H9 (cell line): ENCODE measurements around the gene TRAF5. TPM values are rescaled to one million over a fixed set of nuclear protein-coding genes. Genes with fewer than 3 reads are reported as not detected.

ENCODE experiments used
- DNase-seq: peaks from one replicate; pipeline ENCODE4 v3.0.0-alpha.2; 2017
- H2AFZ ChIP-seq: one replicate; pipeline ENCODE4 v1.6.1; 2013; ENCODE audit warnings: mild to moderate bottlenecking, low read length, control low read depth, moderate library complexity
- H2AK5ac ChIP-seq: 2 replicates; pipeline ENCODE4 v1.6.1; 2013; ENCODE audit warnings: low read length, control low read depth, mixed read lengths; ENCODE audit not compliant: insufficient read length
- H2BK120ac ChIP-seq: one replicate; pipeline ENCODE4 v1.6.1; 2013; ENCODE audit warnings: low read depth, mild to moderate bottlenecking, low read length, control low read depth, inconsistent platforms; ENCODE audit not compliant: poor library complexity, severe bottlenecking
- H2BK12ac ChIP-seq: 2 replicates; pipeline ENCODE4 v1.6.1; 2013; ENCODE audit warnings: low read length, control low read depth, mixed read lengths, low read depth; ENCODE audit not compliant: insufficient read length
- H2BK15ac ChIP-seq: 2 replicates; pipeline ENCODE4 v1.6.1; 2013; ENCODE audit warnings: low read depth, low read length, control low read depth
- H2BK20ac ChIP-seq: one replicate; pipeline ENCODE4 v1.6.1; 2013; ENCODE audit warnings: low read depth, mild to moderate bottlenecking, low read length, control low read depth, inconsistent platforms; ENCODE audit not compliant: poor library complexity, severe bottlenecking
- H2BK5ac ChIP-seq: 2 replicates; pipeline ENCODE4 v1.6.1; 2013; ENCODE audit warnings: low read length, control low read depth, mixed read lengths; ENCODE audit not compliant: insufficient read length
- H3K14ac ChIP-seq: 2 replicates; pipeline ENCODE4 v1.6.1; 2013; ENCODE audit warnings: low read length, control low read depth; ENCODE audit not compliant: insufficient read depth
- H3K18ac ChIP-seq: 2 replicates; pipeline ENCODE4 v1.6.1; 2013; ENCODE audit warnings: low read depth, mild to moderate bottlenecking, mixed read lengths, low read length, control low read depth; ENCODE audit not compliant: insufficient read length
- H3K23ac ChIP-seq: 2 replicates; pipeline ENCODE4 v1.6.1; 2013; ENCODE audit warnings: low read length, control low read depth, mixed read lengths, low read depth; ENCODE audit not compliant: insufficient read length
- H3K23me2 ChIP-seq: 2 replicates; pipeline ENCODE4 v1.6.1; 2013; ENCODE audit warnings: low read depth, mild to moderate bottlenecking, mixed read lengths, low read length, control low read depth; ENCODE audit not compliant: insufficient read length, poor library complexity, severe bottlenecking
- H3K27ac ChIP-seq: 2 replicates; pipeline ENCODE4 v1.5.1; 2013; ENCODE audit warnings: low read length, control low read depth, mixed read lengths, low read depth; ENCODE audit not compliant: insufficient read length
- H3K27me3 ChIP-seq: 2 replicates; pipeline ENCODE4 v1.6.1; 2013; ENCODE audit warnings: low read length, control low read depth, inconsistent platforms; ENCODE audit not compliant: insufficient read depth
- H3K4ac ChIP-seq: 2 replicates; pipeline ENCODE4 v1.6.1; 2013; ENCODE audit warnings: low read depth, mild to moderate bottlenecking, control low read depth, inconsistent platforms, low read length, moderate library complexity
- H3K4me1 ChIP-seq: 2 replicates; pipeline ENCODE4 v1.6.1; 2013; ENCODE audit warnings: low read length, control low read depth, inconsistent platforms; ENCODE audit not compliant: insufficient read depth
- H3K4me2 ChIP-seq: 2 replicates; pipeline ENCODE4 v1.6.1; 2013; ENCODE audit warnings: low read length, control low read depth, mixed read lengths; ENCODE audit not compliant: insufficient read length, insufficient read depth
- H3K56ac ChIP-seq: 2 replicates; pipeline ENCODE4 v1.6.1; 2013; ENCODE audit warnings: low read depth, mild to moderate bottlenecking, mixed read lengths, low read length, control low read depth; ENCODE audit not compliant: insufficient read length
- H3K79me1 ChIP-seq: 2 replicates; pipeline ENCODE4 v1.6.1; 2013; ENCODE audit warnings: low read depth, mild to moderate bottlenecking, moderate library complexity, low read length, control low read depth, inconsistent platforms; ENCODE audit not compliant: insufficient read depth, poor library complexity, severe bottlenecking
- H3K79me2 ChIP-seq: 2 replicates; pipeline ENCODE4 v1.6.1; 2013; ENCODE audit warnings: low read length, control low read depth, inconsistent platforms; ENCODE audit not compliant: insufficient read depth
- H3K9ac ChIP-seq: 2 replicates; pipeline ENCODE4 v1.6.1; 2013; ENCODE audit warnings: low read length, control low read depth, mixed read lengths; ENCODE audit not compliant: insufficient read length; ENCODE audit errors: extremely low read depth
- H3K9me3 ChIP-seq: one replicate; pipeline ENCODE4 v1.6.1; 2013; ENCODE audit warnings: low read depth, low read length, inconsistent platforms; ENCODE audit not compliant: control insufficient read depth
- H3T11ph ChIP-seq: one replicate; pipeline ENCODE4 v1.6.1; 2013; ENCODE audit warnings: mild to moderate bottlenecking, low read length, control low read depth, inconsistent platforms
- H4K20me1 ChIP-seq: one replicate; pipeline ENCODE4 v1.6.1; 2013; ENCODE audit not compliant: control insufficient read depth, insufficient read length, insufficient read depth
- H4K5ac ChIP-seq: 2 replicates; pipeline ENCODE4 v1.6.1; 2013; ENCODE audit warnings: low read depth, mild to moderate bottlenecking, mixed read lengths, low read length, control low read depth; ENCODE audit not compliant: insufficient read length
- H4K8ac ChIP-seq: replicated peaks from 2 replicates; pipeline ENCODE4 v1.6.1; 2013; ENCODE audit warnings: low read length, control low read depth, mixed read lengths, low read depth; ENCODE audit not compliant: insufficient read length
- H4K91ac ChIP-seq: 2 replicates; pipeline ENCODE4 v1.6.1; 2013; ENCODE audit warnings: low read depth, mild to moderate bottlenecking, moderate library complexity, mixed read lengths, low read length, control low read depth; ENCODE audit not compliant: insufficient read length
- H3K27ac Mint-ChIP-seq, 3 experiments: 2 replicates in 2 of 3; 3 replicates in 1 of 3; pipeline ENCODE4 v1.8.0; 2020 to 2021; ENCODE audit warnings: mixed read lengths in 3 of 3, mild to moderate bottlenecking in 1 of 3, moderate library complexity in 1 of 3
- H3K27me3 Mint-ChIP-seq: 2 replicates; pipeline ENCODE4 v1.8.0; 2021; ENCODE audit warnings: low read depth, mild to moderate bottlenecking, moderate library complexity, mixed read lengths
- H3K36me3 Mint-ChIP-seq, 3 experiments: 2 replicates in 2 of 3; 3 replicates in 1 of 3; pipeline ENCODE4 v1.8.0; 2020 to 2021; ENCODE audit warnings: low read depth in 3 of 3, mixed read lengths in 3 of 3; ENCODE audit not compliant: insufficient read depth in 1 of 3
- H3K4me1 Mint-ChIP-seq, 2 experiments: 2 replicates each; pipeline ENCODE4 v1.8.0; 2020; ENCODE audit warnings: mixed read lengths in 2 of 2
- H3K4me3 Mint-ChIP-seq, 2 experiments: 2 replicates in 1 of 2; 3 replicates in 1 of 2; pipeline ENCODE4 v1.8.0; 2020 to 2021; ENCODE audit warnings: mild to moderate bottlenecking in 2 of 2, mixed read lengths in 2 of 2, moderate library complexity in 1 of 2
- H3K9me3 Mint-ChIP-seq, 2 experiments: 2 replicates in 1 of 2; 3 replicates in 1 of 2; pipeline ENCODE4 v1.8.0; 2020; ENCODE audit warnings: mild to moderate bottlenecking in 2 of 2, mixed read lengths in 2 of 2, moderate library complexity in 1 of 2
- CTCF ChIP-seq: fragments of 200-600 bp; sonication (generic); conservative IDR thresholded peaks from 3 replicates; pipeline ENCODE4 v1.8.0; 2021; ENCODE audit warnings: antibody characterized with exemption, mild to moderate bottlenecking
- WGBS: extraction: QIAGEN DNeasy Blood & Tissue Kit; methylation state at CpG from one replicate; pipeline ENCODE4 v1.1.7; 2013; ENCODE audit warnings: missing lambda C conversion rate, low lambda C conversion rate, mixed read lengths; ENCODE audit not compliant: insufficient read length; ENCODE audit errors: extremely low coverage; 5-methylcytosine and 5-hydroxymethylcytosine counted together
- total RNA-seq: library from RNA; stranded (reverse); gene quantifications from 2 replicates; pipeline ENCODE4 v1.2.1, GENCODE V29; 2021

Gene TRAF5
- total RNA-seq, 1 experiment from 2014 or later, result 19.1 TPM

- Mint-ChIP-seq H3K36me3 (peaks cover 0 to 7% (median 0%) of the 10 kb centered on the region in 3 experiments; a peak in 3 of 7 replicates), H3K4me1 (peaks cover 36 to 37% of the 10 kb centered on the region in 2 experiments), H3K4me3 (peak overlapping the region; percentile 85 to 86; a peak in 4 of 5 replicates), H3K9me3 (no peaks in the 10 kb centered on the region), H3K27ac (no peak overlapping the region), H3K27me3 (peaks cover 22% of the 10 kb centered on the region)
- Histone ChIP-seq H3K23ac (no peak overlapping the region), H3K14ac (no peak overlapping the region), H3K79me2 (peaks cover 3% of the 10 kb centered on the region; the same call in 1 of the 2 replicates), H3K4ac (no peak overlapping the region), H3K56ac (no peak overlapping the region), H3K27ac (no peak overlapping the region), H4K91ac (no peak overlapping the region), H3K4me2 (no peak overlapping the region), H3K18ac (no peak overlapping the region), H2AK5ac (no peak overlapping the region), H3K9ac (no peak overlapping the region), H3K9me3 (no peaks in the 10 kb centered on the region), H2BK20ac (no peak overlapping the region), H4K5ac (no peak overlapping the region), H3K79me1 (no peaks in the 10 kb centered on the region), H4K20me1 (no peaks in the 10 kb centered on the region), H3T11ph (no peak overlapping the region), H2BK5ac (no peak overlapping the region), H4K8ac (no peak overlapping the region), H2AFZ (no peak overlapping the region), H3K27me3 (no peaks in the 10 kb centered on the region), H2BK15ac (no peak overlapping the region), H2BK12ac (no peak overlapping the region), H3K23me2 (peaks cover 14% of the 10 kb centered on the region), H2BK120ac (no peak overlapping the region), H3K4me1 (peaks cover 3% of the 10 kb centered on the region; the same call in 1 of the 2 replicates)
- DNase-seq, result peak; percentile 27
- WGBS, result no CpG with 5 or more reads among the region's 12 CpGs
- no peak for TF ChIP-seq CTCF
These were observed 1.4 kb upstream of the TRAF5 start for GRCh38 chr1:211324992-211325775.
